A549 (cell line): ENCODE results near the gene MAP6. TPM values are rescaled to one million over a fixed set of nuclear protein-coding genes. Genes with fewer than 3 reads are reported as not detected.

ENCODE experiments used
- ATAC-seq, 2 experiments: fragments of 200-7000 bp in 1 of 2; fragments of >200 bp in 1 of 2; cut with Nextera tagmentation in 1 of 2; cut with Tn5 transposase in 1 of 2; 3 replicates each; pipeline versions ENCODE4 v1.8.0 to v1.9.1; 2018 to 2020; ENCODE audit warnings: mild to moderate bottlenecking in 1 of 2, moderate library complexity in 1 of 2
- CTCF ChIA-PET: fragments of 300-600 bp; sonication (Branson Sonifier 250); formaldehyde crosslinking; extraction: SDS; loops from one replicate; lab custom pipeline; 2021; ENCODE audit warnings: antibody characterized with exemption, inconsistent platforms; lab: Yijun Ruan, JAX
- POLR2A ChIA-PET: fragments of 350-600 bp; formaldehyde crosslinking; extraction: SDS; loops from one replicate; lab custom pipeline; 2021; ENCODE audit warnings: antibody characterized with exemption, inconsistent platforms; lab: Yijun Ruan, JAX
- DNase-seq, 2 experiments: peaks; one replicate each; pipeline versions ENCODE4 v3.0.0 to v3.0.0-alpha.2; 2011 to 2016; ENCODE audit warnings: low read depth in 1 of 2, low spot score in 1 of 2
- FAIRE-seq: peaks from 2 replicates; lab custom pipeline; 2011; peaks lifted over from hg19 to GRCh38; lab: Jason Lieb, UNC
- H3K27ac ChIP-seq, 2 experiments: fragments of >200 bp; sonication (Bioruptor Twin); formaldehyde crosslinking; 3 replicates each; pipeline ENCODE4 v1.5.1; 2016 to 2017
- H3K4me1 ChIP-seq: fragments of >200 bp; sonication (Bioruptor Twin); formaldehyde crosslinking; 3 replicates; pipeline ENCODE4 v1.6.1; 2016
- H3K4me2 ChIP-seq: fragments of >200 bp; sonication (Bioruptor Twin); formaldehyde crosslinking; 3 replicates; pipeline ENCODE4 v1.6.1; 2016
- H3K4me3 ChIP-seq: fragments of >200 bp; sonication (Bioruptor Twin); formaldehyde crosslinking; 3 replicates; pipeline ENCODE4 v1.5.1; 2016
- H3K9me3 ChIP-seq: fragments of >200 bp; sonication (Bioruptor Twin); formaldehyde crosslinking; 3 replicates; pipeline ENCODE4 v1.6.1; 2016
- BHLHE40 ChIP-seq: IDR thresholded peaks from 2 replicates; pipeline ENCODE4 v1.6.1; 2012; ENCODE audit warnings: low read depth, low read length, inconsistent platforms
- CBX8 ChIP-seq: fragments of 200-600 bp; sonication (generic); IDR thresholded peaks from 2 replicates; pipeline ENCODE4 v1.6.1; 2016
- CEBPB ChIP-seq, 2 experiments: fragments of >200 bp in 1 of 2; sonication (Bioruptor Twin) in 1 of 2; formaldehyde crosslinking in 1 of 2; IDR thresholded peaks; 2 replicates each; pipeline ENCODE4 v1.6.1; 2012 to 2016
- CHD2 ChIP-seq: fragments of 150-350 bp; IDR thresholded peaks from 2 replicates; pipeline ENCODE4 v1.6.1; 2014; ENCODE audit warnings: low read length; ENCODE audit not compliant: partially characterized antibody
- CHD4 ChIP-seq: fragments of 200-600 bp; sonication (generic); IDR thresholded peaks from 2 replicates; pipeline ENCODE4 v1.6.1; 2016; ENCODE audit warnings: antibody characterized with exemption, mild to moderate bottlenecking, borderline replicate concordance
- EHF ChIP-seq: fragments of 250-450 bp; sonication (Bioruptor Pico); IDR thresholded peaks from 2 replicates; pipeline ENCODE4 v1.5.0; 2020; ENCODE audit warnings: mild to moderate bottlenecking
- FOSB ChIP-seq: fragments of 250-450 bp; sonication (Bioruptor Pico); IDR thresholded peaks from 2 replicates; pipeline ENCODE4 v1.5.0; 2020; ENCODE audit warnings: mild to moderate bottlenecking, moderate library complexity
- FOSL2 ChIP-seq, 2 experiments: fragments of 450-650 bp in 1 of 2; fragments of >200 bp in 1 of 2; sonication (Bioruptor Twin) in 1 of 2; formaldehyde crosslinking; IDR thresholded peaks; 2 replicates each; pipeline versions ENCODE4 v1.5.0 to v1.6.1; 2016 to 2020; ENCODE audit warnings: mild to moderate bottlenecking in 1 of 2, moderate library complexity in 1 of 2
- HOXB13 ChIP-seq: fragments of 250-450 bp; sonication (Bioruptor Pico); IDR thresholded peaks from 2 replicates; pipeline ENCODE4 v1.5.0; 2020; ENCODE audit warnings: low read depth, mild to moderate bottlenecking, moderate library complexity
- HOXB5 ChIP-seq: fragments of 250-450 bp; sonication (Bioruptor Pico); IDR thresholded peaks from 2 replicates; pipeline ENCODE4 v1.5.0; 2020; ENCODE audit warnings: mild to moderate bottlenecking, moderate library complexity
- KDM1A ChIP-seq: fragments of 200-600 bp; sonication (generic); IDR thresholded peaks from 2 replicates; pipeline ENCODE4 v1.6.1; 2016; ENCODE audit warnings: low read depth, mild to moderate bottlenecking
- MYC ChIP-seq: IDR thresholded peaks from 2 replicates; pipeline ENCODE4 v1.6.1; 2012; ENCODE audit warnings: mild to moderate bottlenecking, inconsistent platforms, low read length, improper control_type of control experiment, borderline replicate concordance
- NFE2L2 ChIP-seq: fragments of 150-350 bp; conservative IDR thresholded peaks from 2 replicates; pipeline ENCODE4 v1.6.1; 2014; ENCODE audit warnings: low read length
- NPAS2 ChIP-seq: fragments of 250-450 bp; sonication (Bioruptor Pico); IDR thresholded peaks from 2 replicates; pipeline ENCODE4 v1.8.0; 2022; ENCODE audit warnings: mild to moderate bottlenecking, moderate library complexity, borderline replicate concordance
- NR3C1 ChIP-seq: fragments of >200 bp; sonication (Bioruptor Twin); formaldehyde crosslinking; IDR thresholded peaks from 3 replicates; pipeline ENCODE4 v1.6.1; 2017
- SREBF2 ChIP-seq: fragments of 450-650 bp; IDR thresholded peaks from 2 replicates; pipeline ENCODE4 v1.6.1; 2014; ENCODE audit warnings: mild to moderate bottlenecking, moderate library complexity
- TFCP2L1 ChIP-seq: fragments of 250-450 bp; sonication (Bioruptor Pico); IDR thresholded peaks from 2 replicates; pipeline ENCODE4 v1.5.0; 2021; ENCODE audit warnings: mild to moderate bottlenecking
- TP53 ChIP-seq: fragments of 250-450 bp; sonication (Bioruptor Pico); IDR thresholded peaks from 2 replicates; pipeline ENCODE4 v1.5.0; 2021; ENCODE audit warnings: mild to moderate bottlenecking, moderate library complexity
- ZC3H11A ChIP-seq: fragments of 450-650 bp; IDR thresholded peaks from 2 replicates; pipeline ENCODE4 v1.6.1; 2014; ENCODE audit warnings: antibody characterized with exemption, mild to moderate bottlenecking
- ZFP36 ChIP-seq: fragments of 450-650 bp; IDR thresholded peaks from 2 replicates; pipeline ENCODE4 v1.6.1; 2014; ENCODE audit warnings: borderline replicate concordance; ENCODE audit not compliant: partially characterized antibody
- WGBS: methylation state at CpG from one replicate; pipeline ENCODE4 v1.1.6; 2017; ENCODE audit errors: missing lambda C conversion rate; 5-methylcytosine and 5-hydroxymethylcytosine counted together
- polyA plus RNA-seq, 4 experiments: library from polyadenylated mRNA; depleted of rRNA in 3 of 4; stranded (reverse); fragments of >200 nt; fragmentation: RNase III in 1 of 4; extraction: RNeasy Plus Mini Kit Qiagen cat#74134 plus additional on column Dnase treatment in 1 of 4; gene quantifications; 2 replicates in 3 of 4; 3 replicates in 1 of 4; pipeline ENCODE4 v1.2.3, GENCODE V29; 2011 to 2017
- TF ChIP-seq, protein P1 (sequence below): fragments of >200 bp; sonication (Bioruptor Twin); formaldehyde crosslinking; IDR thresholded peaks from 3 replicates; pipeline ENCODE4 v1.5.1; 2016
- TF ChIP-seq, protein P2 (sequence below): fragments of 200-600 bp; sonication (generic); IDR thresholded peaks from 2 replicates; pipeline ENCODE4 v1.6.1; 2016; ENCODE audit warnings: antibody characterized with exemption, mild to moderate bottlenecking, moderate library complexity
- TF ChIP-seq, protein P3 (sequence below): fragments of 450-650 bp; IDR thresholded peaks from 2 replicates; pipeline ENCODE4 v1.6.1; 2014; ENCODE audit warnings: antibody characterized with exemption

The MAP6 gene
- polyA plus RNA-seq, 2 of the 4 experiments (the other 2 are of a cell fraction): 1.1 to 2.1 TPM

DNA sequence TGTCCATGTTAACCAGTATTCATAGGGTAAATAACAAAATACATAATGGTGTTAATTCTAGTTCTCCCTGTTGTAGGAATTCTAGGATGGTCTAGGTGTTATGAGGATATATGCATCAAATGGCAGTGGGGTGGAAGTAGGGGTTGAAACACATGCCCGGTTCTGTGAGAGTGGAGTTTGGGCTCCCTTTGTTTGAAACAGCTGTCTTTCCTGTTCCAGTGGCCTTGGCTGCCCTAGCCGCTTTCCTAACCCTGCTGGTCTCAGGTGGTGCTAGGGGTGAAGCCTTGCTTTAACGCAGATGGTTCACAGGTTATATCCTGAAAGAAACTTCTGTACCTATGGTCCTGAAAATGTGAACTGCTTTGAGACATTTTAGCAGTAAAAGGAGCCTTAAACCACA lies 68.5 kb downstream of the MAP6 start (continued):
- TF ChIP-seq KDM1A (no peak), CBX8 (no peak), NR3C1 (no peak)
- TF ChIP-seq, all 56 proteins: peak for 0

DNA sequence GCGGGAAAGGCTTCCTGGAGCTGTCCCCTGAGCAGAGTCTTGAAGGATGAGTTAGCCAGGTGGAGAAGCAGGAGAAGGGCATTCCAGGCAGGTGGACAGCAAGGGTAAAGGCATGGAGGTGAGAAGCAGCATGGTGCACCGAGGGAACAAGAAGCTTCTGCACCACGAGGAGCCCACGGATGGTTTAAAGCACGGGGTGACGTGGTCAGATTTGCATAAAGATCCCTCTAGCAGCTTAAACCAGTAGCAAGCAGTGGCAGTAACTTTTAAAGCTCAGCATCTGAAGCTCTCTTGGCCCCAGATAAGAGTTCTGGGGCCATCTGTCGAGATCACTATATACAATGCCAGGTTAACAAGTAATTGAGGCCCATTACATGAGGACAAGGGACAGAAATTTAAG lies 69.9 kb downstream of the MAP6 start:
- TF ChIP-seq, protein P1, sequence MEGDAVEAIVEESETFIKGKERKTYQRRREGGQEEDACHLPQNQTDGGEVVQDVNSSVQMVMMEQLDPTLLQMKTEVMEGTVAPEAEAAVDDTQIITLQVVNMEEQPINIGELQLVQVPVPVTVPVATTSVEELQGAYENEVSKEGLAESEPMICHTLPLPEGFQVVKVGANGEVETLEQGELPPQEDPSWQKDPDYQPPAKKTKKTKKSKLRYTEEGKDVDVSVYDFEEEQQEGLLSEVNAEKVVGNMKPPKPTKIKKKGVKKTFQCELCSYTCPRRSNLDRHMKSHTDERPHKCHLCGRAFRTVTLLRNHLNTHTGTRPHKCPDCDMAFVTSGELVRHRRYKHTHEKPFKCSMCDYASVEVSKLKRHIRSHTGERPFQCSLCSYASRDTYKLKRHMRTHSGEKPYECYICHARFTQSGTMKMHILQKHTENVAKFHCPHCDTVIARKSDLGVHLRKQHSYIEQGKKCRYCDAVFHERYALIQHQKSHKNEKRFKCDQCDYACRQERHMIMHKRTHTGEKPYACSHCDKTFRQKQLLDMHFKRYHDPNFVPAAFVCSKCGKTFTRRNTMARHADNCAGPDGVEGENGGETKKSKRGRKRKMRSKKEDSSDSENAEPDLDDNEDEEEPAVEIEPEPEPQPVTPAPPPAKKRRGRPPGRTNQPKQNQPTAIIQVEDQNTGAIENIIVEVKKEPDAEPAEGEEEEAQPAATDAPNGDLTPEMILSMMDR: no peak
- TF ChIP-seq CHD2 (no peak), TP53 (CRISPR knock-in tag) (no peak), BHLHE40 (no peak), HOXB13 (CRISPR knock-in tag) (no peak), CHD4 (no peak), HOXB5 (CRISPR knock-in tag) (no peak), CEBPB (IDR thresholded peaks at IDR 0.05) (no peak), FOSL2 (IDR thresholded peaks at IDR 0.05) (no peak), FOSL2 (CRISPR knock-in tag; IDR thresholded peaks at IDR 0.05) (no peak), FOSB (no peak), EHF (CRISPR knock-in tag) (no peak), MYC (no peak), ZC3H11A (no peak), KDM1A (no peak)
- TF ChIP-seq, protein P2, sequence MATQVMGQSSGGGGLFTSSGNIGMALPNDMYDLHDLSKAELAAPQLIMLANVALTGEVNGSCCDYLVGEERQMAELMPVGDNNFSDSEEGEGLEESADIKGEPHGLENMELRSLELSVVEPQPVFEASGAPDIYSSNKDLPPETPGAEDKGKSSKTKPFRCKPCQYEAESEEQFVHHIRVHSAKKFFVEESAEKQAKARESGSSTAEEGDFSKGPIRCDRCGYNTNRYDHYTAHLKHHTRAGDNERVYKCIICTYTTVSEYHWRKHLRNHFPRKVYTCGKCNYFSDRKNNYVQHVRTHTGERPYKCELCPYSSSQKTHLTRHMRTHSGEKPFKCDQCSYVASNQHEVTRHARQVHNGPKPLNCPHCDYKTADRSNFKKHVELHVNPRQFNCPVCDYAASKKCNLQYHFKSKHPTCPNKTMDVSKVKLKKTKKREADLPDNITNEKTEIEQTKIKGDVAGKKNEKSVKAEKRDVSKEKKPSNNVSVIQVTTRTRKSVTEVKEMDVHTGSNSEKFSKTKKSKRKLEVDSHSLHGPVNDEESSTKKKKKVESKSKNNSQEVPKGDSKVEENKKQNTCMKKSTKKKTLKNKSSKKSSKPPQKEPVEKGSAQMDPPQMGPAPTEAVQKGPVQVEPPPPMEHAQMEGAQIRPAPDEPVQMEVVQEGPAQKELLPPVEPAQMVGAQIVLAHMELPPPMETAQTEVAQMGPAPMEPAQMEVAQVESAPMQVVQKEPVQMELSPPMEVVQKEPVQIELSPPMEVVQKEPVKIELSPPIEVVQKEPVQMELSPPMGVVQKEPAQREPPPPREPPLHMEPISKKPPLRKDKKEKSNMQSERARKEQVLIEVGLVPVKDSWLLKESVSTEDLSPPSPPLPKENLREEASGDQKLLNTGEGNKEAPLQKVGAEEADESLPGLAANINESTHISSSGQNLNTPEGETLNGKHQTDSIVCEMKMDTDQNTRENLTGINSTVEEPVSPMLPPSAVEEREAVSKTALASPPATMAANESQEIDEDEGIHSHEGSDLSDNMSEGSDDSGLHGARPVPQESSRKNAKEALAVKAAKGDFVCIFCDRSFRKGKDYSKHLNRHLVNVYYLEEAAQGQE: no peak
- TF ChIP-seq, protein P3, sequence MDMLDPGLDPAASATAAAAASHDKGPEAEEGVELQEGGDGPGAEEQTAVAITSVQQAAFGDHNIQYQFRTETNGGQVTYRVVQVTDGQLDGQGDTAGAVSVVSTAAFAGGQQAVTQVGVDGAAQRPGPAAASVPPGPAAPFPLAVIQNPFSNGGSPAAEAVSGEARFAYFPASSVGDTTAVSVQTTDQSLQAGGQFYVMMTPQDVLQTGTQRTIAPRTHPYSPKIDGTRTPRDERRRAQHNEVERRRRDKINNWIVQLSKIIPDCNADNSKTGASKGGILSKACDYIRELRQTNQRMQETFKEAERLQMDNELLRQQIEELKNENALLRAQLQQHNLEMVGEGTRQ: no peak
- Histone ChIP-seq H3K4me2 (no peak overlapping the region), H3K4me3 (no peak overlapping the region), H3K4me1 (peaks cover 7% of the 10 kb centered on the region), H3K9me3 (no peaks in the 10 kb centered on the region), H3K27ac (no peak overlapping the region)
- WGBS: 50% methylated on average over 7 of the region's 7 CpGs
- DNase-seq (no peak), FAIRE-seq (no peak), ATAC-seq (no peak)
- ChIA-PET CTCF (interaction anchor here (0.6 to 4.7 kb wide), 12 partner anchors 9 to 720 kb away, joined by 3 to 22 read pairs (median 4); no protein-coding TSS in a partner anchor), POLR2A (no interaction called here)

DNA sequence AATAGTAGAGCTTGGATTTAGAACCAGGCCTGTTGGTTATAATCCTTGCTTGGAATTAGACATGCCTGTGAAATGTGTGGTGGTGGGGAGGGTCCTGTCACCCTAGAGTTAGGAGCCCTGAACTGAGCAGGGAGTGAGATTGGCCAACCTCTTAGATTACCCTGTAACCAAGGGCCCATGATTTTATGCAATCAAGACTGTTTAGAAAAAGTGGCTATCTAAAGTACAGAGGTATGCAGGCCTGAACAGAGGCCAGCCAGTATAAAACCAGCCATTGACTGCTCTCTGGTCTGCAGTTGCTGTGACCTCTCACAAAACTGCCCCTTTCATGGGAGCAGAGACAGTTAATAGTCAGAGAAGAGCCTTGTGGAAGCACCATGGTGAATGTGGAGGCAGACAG lies 70.6 kb downstream of the MAP6 start:
- Histone ChIP-seq H3K4me3 (no peak overlapping the region), H3K27ac (no peak overlapping the region), H3K4me2 (no peak overlapping the region), H3K4me1 (peaks cover 1% of the 10 kb centered on the region; the same call in 2 of the 3 replicates), H3K9me3 (no peaks in the 10 kb centered on the region)
- no peak for DNase-seq
- POLR2A ChIA-PET: no interaction called here
- no peak for FAIRE-seq
- no peak for ATAC-seq
- CTCF ChIA-PET: interaction anchor here (0.9 to 4.7 kb wide), 14 partner anchors 8 to 721 kb away, joined by 3 to 22 read pairs (median 4); no protein-coding TSS in a partner anchor
- TF ChIP-seq ZFP36 (no peak), NPAS2 (CRISPR knock-in tag) (no peak), MYC (no peak), TFCP2L1 (CRISPR knock-in tag) (no peak), NFE2L2 (no peak), SREBF2 (no peak)
